ENCODE data around the gene PORCN.

DNA sequence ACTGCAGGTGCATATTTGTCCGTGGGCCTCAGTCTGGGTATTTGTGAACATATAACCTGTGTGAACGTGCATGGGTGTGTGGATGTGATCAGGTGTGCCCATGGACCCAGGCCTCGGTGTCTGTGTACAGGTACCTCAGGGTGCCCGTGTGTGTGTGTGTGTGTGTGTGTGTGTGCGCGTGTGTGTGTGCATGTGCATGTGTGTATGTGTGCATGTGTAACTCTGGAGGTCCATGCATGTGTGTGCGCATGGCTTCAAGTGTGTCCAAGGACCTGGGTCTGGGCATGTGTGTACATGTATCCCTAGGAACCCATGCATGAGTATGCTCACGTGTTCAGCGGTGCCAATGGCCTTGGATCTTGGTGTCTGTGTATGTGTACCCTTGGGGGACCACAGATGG is 17.0 kb upstream of the PORCN start:
- TF ChIP-seq, protein P1, sequence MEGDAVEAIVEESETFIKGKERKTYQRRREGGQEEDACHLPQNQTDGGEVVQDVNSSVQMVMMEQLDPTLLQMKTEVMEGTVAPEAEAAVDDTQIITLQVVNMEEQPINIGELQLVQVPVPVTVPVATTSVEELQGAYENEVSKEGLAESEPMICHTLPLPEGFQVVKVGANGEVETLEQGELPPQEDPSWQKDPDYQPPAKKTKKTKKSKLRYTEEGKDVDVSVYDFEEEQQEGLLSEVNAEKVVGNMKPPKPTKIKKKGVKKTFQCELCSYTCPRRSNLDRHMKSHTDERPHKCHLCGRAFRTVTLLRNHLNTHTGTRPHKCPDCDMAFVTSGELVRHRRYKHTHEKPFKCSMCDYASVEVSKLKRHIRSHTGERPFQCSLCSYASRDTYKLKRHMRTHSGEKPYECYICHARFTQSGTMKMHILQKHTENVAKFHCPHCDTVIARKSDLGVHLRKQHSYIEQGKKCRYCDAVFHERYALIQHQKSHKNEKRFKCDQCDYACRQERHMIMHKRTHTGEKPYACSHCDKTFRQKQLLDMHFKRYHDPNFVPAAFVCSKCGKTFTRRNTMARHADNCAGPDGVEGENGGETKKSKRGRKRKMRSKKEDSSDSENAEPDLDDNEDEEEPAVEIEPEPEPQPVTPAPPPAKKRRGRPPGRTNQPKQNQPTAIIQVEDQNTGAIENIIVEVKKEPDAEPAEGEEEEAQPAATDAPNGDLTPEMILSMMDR (IDR thresholded peaks at IDR 0.05; ENCODE audit: low read depth, low read length, missing input control): no peak
- TF ChIP-seq, protein P2, sequence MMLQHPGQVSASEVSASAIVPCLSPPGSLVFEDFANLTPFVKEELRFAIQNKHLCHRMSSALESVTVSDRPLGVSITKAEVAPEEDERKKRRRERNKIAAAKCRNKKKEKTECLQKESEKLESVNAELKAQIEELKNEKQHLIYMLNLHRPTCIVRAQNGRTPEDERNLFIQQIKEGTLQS (IDR thresholded peaks at IDR 0.05): no peak
- no peak for TF ChIP-seq YY1 (IDR thresholded peaks at IDR 0.05)
- no peak for TF ChIP-seq JUND (IDR thresholded peaks at IDR 0.05)
- TF ChIP-seq TAF1 (conservative IDR thresholded peaks at IDR 0.05): no peak
- TF ChIP-seq GABPA (IDR thresholded peaks at IDR 0.05 in 1 of 2, conservative IDR thresholded peaks at IDR 0.05 in 1 of 2): no peak
- TF ChIP-seq EGR1 (IDR thresholded peaks at IDR 0.05; ENCODE audit: low read depth in 2 of 2): no peak

All from liver (tissue), 3 donors.